Measurements from ENCODE around the gene PTH2.

The PTH2 gene

DNA sequence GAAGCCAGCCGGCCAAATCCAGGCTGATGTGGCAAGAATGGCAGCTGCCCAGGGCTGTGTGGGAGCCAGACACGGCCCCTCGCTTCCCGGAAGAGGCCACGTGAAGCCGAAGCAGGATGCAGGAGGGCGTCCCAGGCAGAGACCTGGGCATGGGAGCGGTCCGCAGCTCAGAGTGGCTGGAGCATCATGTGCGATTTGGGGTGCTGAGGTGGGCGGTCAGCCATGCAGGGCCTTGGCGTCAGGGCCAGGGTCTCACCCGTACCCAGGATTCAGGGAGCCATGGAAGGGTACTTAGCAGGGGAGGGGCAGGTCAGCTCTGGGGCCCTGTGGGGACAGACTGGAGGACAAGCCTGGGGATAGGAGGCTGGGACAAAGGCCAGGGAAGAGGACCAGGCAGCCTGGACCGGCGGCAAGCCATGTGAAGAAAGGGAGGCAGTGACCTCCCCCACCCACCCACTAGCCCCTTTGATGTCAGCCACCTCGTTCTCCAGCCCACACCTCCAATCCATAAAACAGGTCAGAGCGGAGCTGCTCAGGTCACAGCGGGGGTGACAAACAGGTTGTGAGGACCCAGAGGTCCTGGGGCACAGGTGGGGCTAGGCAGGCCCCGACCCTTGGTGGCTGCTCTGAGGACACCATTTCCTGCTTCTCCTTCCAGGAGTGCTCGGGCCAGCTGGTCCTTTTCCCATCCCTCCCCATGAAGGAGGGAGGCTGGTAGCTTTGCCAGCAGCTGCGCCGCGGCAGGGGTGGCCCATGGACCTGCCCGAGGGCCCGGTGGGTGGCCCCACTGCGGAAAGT, 32.9 kb downstream of the PTH2 start:
- no peak for TF ChIP-seq ZFP30 (CRISPR knock-in tag; IDR thresholded peaks at IDR 0.05)
- no peak for TF ChIP-seq CSDC2 (CRISPR knock-in tag; IDR thresholded peaks at IDR 0.05)
- no peak for TF ChIP-seq CSRNP3 (CRISPR knock-in tag; IDR thresholded peaks at IDR 0.05)
- no peak for TF ChIP-seq ISL1 (CRISPR knock-in tag; IDR thresholded peaks at IDR 0.05)
- no peak for TF ChIP-seq ZNF70 (CRISPR knock-in tag; IDR thresholded peaks at IDR 0.05)
- no peak for TF ChIP-seq ZNF8 (CRISPR knock-in tag; IDR thresholded peaks at IDR 0.05)
- TF ChIP-seq, protein P1, sequence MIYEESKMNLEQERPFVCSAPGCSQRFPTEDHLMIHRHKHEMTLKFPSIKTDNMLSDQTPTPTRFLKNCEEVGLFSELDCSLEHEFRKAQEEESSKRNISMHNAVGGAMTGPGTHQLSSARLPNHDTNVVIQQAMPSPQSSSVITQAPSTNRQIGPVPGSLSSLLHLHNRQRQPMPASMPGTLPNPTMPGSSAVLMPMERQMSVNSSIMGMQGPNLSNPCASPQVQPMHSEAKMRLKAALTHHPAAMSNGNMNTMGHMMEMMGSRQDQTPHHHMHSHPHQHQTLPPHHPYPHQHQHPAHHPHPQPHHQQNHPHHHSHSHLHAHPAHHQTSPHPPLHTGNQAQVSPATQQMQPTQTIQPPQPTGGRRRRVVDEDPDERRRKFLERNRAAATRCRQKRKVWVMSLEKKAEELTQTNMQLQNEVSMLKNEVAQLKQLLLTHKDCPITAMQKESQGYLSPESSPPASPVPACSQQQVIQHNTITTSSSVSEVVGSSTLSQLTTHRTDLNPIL (CRISPR knock-in tag; IDR thresholded peaks at IDR 0.05; ENCODE audit: low read depth), result no peak
- no peak for TF ChIP-seq RARB (CRISPR knock-in tag; IDR thresholded peaks at IDR 0.05)
- TF ChIP-seq ARNTL (CRISPR knock-in tag; IDR thresholded peaks at IDR 0.05; ENCODE audit: borderline replicate concordance, low read depth), result no peak
- TF ChIP-seq TCF4 (CRISPR knock-in tag; IDR thresholded peaks at IDR 0.05; ENCODE audit: borderline replicate concordance), result no peak
- no peak for TF ChIP-seq GLIS3 (CRISPR knock-in tag; IDR thresholded peaks at IDR 0.05)
- TF ChIP-seq, protein P2, sequence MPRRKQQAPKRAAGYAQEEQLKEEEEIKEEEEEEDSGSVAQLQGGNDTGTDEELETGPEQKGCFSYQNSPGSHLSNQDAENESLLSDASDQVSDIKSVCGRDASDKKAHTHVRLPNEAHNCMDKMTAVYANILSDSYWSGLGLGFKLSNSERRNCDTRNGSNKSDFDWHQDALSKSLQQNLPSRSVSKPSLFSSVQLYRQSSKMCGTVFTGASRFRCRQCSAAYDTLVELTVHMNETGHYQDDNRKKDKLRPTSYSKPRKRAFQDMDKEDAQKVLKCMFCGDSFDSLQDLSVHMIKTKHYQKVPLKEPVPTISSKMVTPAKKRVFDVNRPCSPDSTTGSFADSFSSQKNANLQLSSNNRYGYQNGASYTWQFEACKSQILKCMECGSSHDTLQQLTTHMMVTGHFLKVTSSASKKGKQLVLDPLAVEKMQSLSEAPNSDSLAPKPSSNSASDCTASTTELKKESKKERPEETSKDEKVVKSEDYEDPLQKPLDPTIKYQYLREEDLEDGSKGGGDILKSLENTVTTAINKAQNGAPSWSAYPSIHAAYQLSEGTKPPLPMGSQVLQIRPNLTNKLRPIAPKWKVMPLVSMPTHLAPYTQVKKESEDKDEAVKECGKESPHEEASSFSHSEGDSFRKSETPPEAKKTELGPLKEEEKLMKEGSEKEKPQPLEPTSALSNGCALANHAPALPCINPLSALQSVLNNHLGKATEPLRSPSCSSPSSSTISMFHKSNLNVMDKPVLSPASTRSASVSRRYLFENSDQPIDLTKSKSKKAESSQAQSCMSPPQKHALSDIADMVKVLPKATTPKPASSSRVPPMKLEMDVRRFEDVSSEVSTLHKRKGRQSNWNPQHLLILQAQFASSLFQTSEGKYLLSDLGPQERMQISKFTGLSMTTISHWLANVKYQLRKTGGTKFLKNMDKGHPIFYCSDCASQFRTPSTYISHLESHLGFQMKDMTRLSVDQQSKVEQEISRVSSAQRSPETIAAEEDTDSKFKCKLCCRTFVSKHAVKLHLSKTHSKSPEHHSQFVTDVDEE (CRISPR knock-in tag; IDR thresholded peaks at IDR 0.05), result no peak
- TF ChIP-seq PPARA (CRISPR knock-in tag; IDR thresholded peaks at IDR 0.05; ENCODE audit: borderline replicate concordance), result no peak
- TF ChIP-seq ZFP3 (CRISPR knock-in tag; IDR thresholded peaks at IDR 0.05), result no peak
- no peak for TF ChIP-seq BACH2 (CRISPR knock-in tag; IDR thresholded peaks at IDR 0.05; ENCODE audit: borderline replicate concordance)
- no peak for TF ChIP-seq POU6F1 (CRISPR knock-in tag; IDR thresholded peaks at IDR 0.05; ENCODE audit: borderline replicate concordance, low read depth)
- no peak for TF ChIP-seq TOX (CRISPR knock-in tag; IDR thresholded peaks at IDR 0.05; ENCODE audit: borderline replicate concordance)
- TF ChIP-seq OSR1 (CRISPR knock-in tag; IDR thresholded peaks at IDR 0.05), result no peak
- TF ChIP-seq SNAI2 (CRISPR knock-in tag; IDR thresholded peaks at IDR 0.05), result no peak
- no peak for ATAC-seq

DNA sequence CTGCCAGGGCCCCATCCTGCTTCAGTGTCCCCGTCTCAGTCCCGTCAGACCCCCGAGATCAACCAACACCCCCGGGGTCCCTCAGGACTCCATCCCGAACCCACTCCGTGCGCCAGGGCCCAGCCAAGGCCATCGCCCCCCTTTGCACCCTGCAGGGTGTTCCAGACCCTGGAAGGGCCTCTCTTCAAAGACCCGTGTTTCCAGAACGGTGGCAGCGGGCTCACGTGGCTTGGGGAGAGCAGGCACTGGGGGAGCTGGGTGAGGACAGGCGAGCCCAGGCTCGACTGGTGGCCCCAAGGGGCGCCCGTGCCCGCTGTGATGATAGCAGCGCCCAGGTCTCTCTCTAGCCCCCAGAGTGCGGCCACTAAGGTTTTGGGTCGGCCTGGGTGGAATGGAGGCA, 33.8 kb downstream of the PTH2 start:
- no peak for ATAC-seq
- TF ChIP-seq, protein P2 (CRISPR knock-in tag; IDR thresholded peaks at IDR 0.05), result no peak

DNA sequence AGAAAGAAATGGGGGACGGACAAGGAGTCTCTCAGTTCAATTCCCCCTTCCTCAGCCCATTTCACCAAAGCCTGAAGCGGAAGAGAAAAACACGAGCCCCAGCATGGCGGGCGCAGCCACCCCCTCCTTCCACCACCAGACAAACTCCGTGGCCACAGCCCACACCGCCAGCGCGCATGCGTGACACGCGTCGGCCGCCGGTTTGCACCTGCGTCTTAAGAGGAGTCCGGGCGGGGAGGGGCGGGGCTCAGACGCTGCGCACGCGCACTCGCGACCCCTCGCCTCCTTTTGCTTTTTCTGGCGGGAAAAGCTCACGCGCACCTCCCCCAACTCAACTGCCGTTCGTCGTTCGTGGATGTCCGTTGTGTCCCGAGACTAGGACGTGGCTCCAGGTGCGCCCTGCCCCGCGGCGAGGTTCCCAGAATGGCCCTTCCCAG, 35.3 kb downstream of the PTH2 start, which contains the start of gene KASH5:
Gene KASH5 (plus strand): TSS at position 314 of the 437 bp plus-strand sequence. CDS start 2,635 bp downstream, outside the sequence.
- peak; percentile 19; the same call in 1 of the 3 replicates for ATAC-seq
- no peak for TF ChIP-seq CSDC2 (CRISPR knock-in tag; IDR thresholded peaks at IDR 0.05)
- no peak for TF ChIP-seq SNAI2 (CRISPR knock-in tag; IDR thresholded peaks at IDR 0.05)
- no peak for TF ChIP-seq ESRRG (CRISPR knock-in tag; IDR thresholded peaks at IDR 0.05)
- TF ChIP-seq, protein P2 (CRISPR knock-in tag; IDR thresholded peaks at IDR 0.05), result no peak
- TF ChIP-seq PPARA (CRISPR knock-in tag; IDR thresholded peaks at IDR 0.05; ENCODE audit: borderline replicate concordance), result no peak
- no peak for TF ChIP-seq CSRNP3 (CRISPR knock-in tag; IDR thresholded peaks at IDR 0.05)
- no peak for TF ChIP-seq TCF4 (CRISPR knock-in tag; IDR thresholded peaks at IDR 0.05; ENCODE audit: borderline replicate concordance)
- no peak for TF ChIP-seq TOX (CRISPR knock-in tag; IDR thresholded peaks at IDR 0.05; ENCODE audit: borderline replicate concordance)
- no peak for TF ChIP-seq ARNTL (CRISPR knock-in tag; IDR thresholded peaks at IDR 0.05; ENCODE audit: borderline replicate concordance, low read depth)
- TF ChIP-seq BACH2 (CRISPR knock-in tag; IDR thresholded peaks at IDR 0.05; ENCODE audit: borderline replicate concordance), result no peak
- TF ChIP-seq ZNF565 (CRISPR knock-in tag; conservative IDR thresholded peaks at IDR 0.05; ENCODE audit: low read depth), result no peak
